ENCODE measurements around the gene TMOD4. TPM values are rescaled to one million over a fixed set of nuclear protein-coding genes. Genes with fewer than 3 reads are reported as not detected.

Gene TMOD4
- total and polyA plus RNA-seq, 2 experiments from 2014 or later: 1.3 TPM; not detected in 1

GRCh38 chr1:151165738-151166504 is 9.9 kb downstream of the TMOD4 start, which contains the start of the genes LYSMD1 and SCNM1:
Gene LYSMD1, minus strand, starts transcription at chr1:151165902. Its CDS starts 644 bp downstream, at chr1:151165258.
Gene SCNM1, plus strand, starts transcription at chr1:151166144. Its CDS starts 9 bp downstream, at chr1:151166153.
- Mint-ChIP-seq H3K36me3 (ENCODE audit: low read depth) (peaks cover 43% of the 10 kb centered on the region), H3K4me1 (peaks cover 16% of the 10 kb centered on the region), H3K9me3 (peaks cover 3% of the 10 kb centered on the region; the same call in 1 of the 3 replicates), H3K4me3 (peak within 1 kb of the TSS; percentile 97), H3K27me3 (ENCODE audit: insufficient read depth, low read depth, poor library complexity) (peaks cover 9% of the 10 kb centered on the region), H3K27ac (peak within 1 kb of the TSS; percentile 95)
- DNase-seq (ENCODE audit: low spot score) (peak; percentile 99), ATAC-seq (peak; percentile 94)
- Histone ChIP-seq H3K4me3 (peak within 1 kb of the TSS; percentile 66), H3K79me2 (replicated peaks; ENCODE audit: insufficient read depth) (peaks cover 8% of the 10 kb centered on the region), H4K20me1 (replicated peaks; ENCODE audit: insufficient read depth) (no peaks in the 10 kb centered on the region), H3K4me2 (peak within 1 kb of the TSS; percentile 87), H3K9me2 (ENCODE audit: insufficient read depth) (no peaks in the 10 kb centered on the region), H2AFZ (peak within 1 kb of the TSS; percentile 45), H3F3A (replicated peaks; ENCODE audit: low read depth) (0 out of 2 replicates have a peak, but pooled peaks cover 5% of the 10 kb centered on the region), H3K27ac (ENCODE audit: low read depth) (peak within 1 kb of the TSS; percentile 64), H3K36me3 (ENCODE audit: insufficient read depth) (peaks cover 9% of the 10 kb centered on the region; the same call in 1 of the 2 replicates), H3K27me3 (ENCODE audit: insufficient read depth) (no peaks in the 10 kb centered on the region), H3K4me1 (ENCODE audit: insufficient read depth) (peaks cover 12% of the 10 kb centered on the region)
- no peak for TF ChIP-seq ZNF462 (CRISPR knock-in tag; IDR thresholded peaks at IDR 0.05)
- TF ChIP-seq JUNB (IDR thresholded peaks at IDR 0.05; ENCODE audit: unreplicated experiment): no peak
- TF ChIP-seq CREB1 (CRISPR knock-in tag; IDR thresholded peaks at IDR 0.05; ENCODE audit: low read depth): peak; percentile 86
- TF ChIP-seq EZH2 (IDR thresholded peaks at IDR 0.05; ENCODE audit: low read depth, unreplicated experiment): no peak
- TF ChIP-seq REST (IDR thresholded peaks at IDR 0.05; ENCODE audit: unreplicated experiment): no peak
- TF ChIP-seq EZH2phosphoT487 (IDR thresholded peaks at IDR 0.05; ENCODE audit: unreplicated experiment): no peak
- TF ChIP-seq CTCF (conservative IDR thresholded peaks at IDR 0.05; ENCODE audit: low read depth in 2 of 2): no peak
- TF ChIP-seq ZNF331 (CRISPR knock-in tag; IDR thresholded peaks at IDR 0.05; ENCODE audit: low read depth): no peak
- TF ChIP-seq NANOG (IDR thresholded peaks at IDR 0.05; ENCODE audit: borderline replicate concordance): no peak; the same call in 1 of the 2 replicates
- no peak for TF ChIP-seq ZNF114 (CRISPR knock-in tag; IDR thresholded peaks at IDR 0.05)
- no peak for TF ChIP-seq STAT1 (IDR thresholded peaks at IDR 0.05; ENCODE audit: unreplicated experiment)
- TF ChIP-seq POLR2AphosphoS5 (IDR thresholded peaks at IDR 0.05; ENCODE audit: low read depth): peak; percentile 69
- TF ChIP-seq ETS1 (IDR thresholded peaks at IDR 0.05): peak; percentile 100
